WTC11 (cell line): ENCODE measurements around the gene ATP2A2. TPM values are rescaled to one million over a fixed set of nuclear protein-coding genes. Genes with fewer than 3 reads are reported as not detected.

Experiments used
- ATAC-seq: fragments of 200-7000 bp; cut with Tn5 transposase; 2 replicates; pipeline ENCODE4 v1.10.0; 2021; ENCODE audit warnings: mild to moderate bottlenecking, moderate library complexity
- CTCF ChIA-PET: fragments of 300-600 bp; sonication (Branson Sonifier 250); formaldehyde crosslinking; loops from one replicate; lab custom pipeline; 2021; ENCODE audit warnings: antibody characterized with exemption; lab: Charles Lee
- POLR2A ChIA-PET: fragments of 350-600 bp; sonication (Branson Sonifier 250); formaldehyde crosslinking; loops from one replicate; lab custom pipeline; 2021; ENCODE audit warnings: antibody characterized with exemption; lab: Charles Lee
- DNase-seq: peaks from one replicate; pipeline ENCODE4 v3.0.0; 2021; ENCODE audit warnings: low spot score
- H3K27ac Mint-ChIP-seq: 2 replicates; pipeline ENCODE4 v1.8.0; 2021; ENCODE audit warnings: mixed read lengths
- H3K27me3 Mint-ChIP-seq: 2 replicates; pipeline ENCODE4 v1.8.0; 2021; ENCODE audit warnings: low read depth, mild to moderate bottlenecking, moderate library complexity, mixed read lengths
- H3K36me3 Mint-ChIP-seq: 2 replicates; pipeline ENCODE4 v1.8.0; 2021; ENCODE audit warnings: mixed read lengths
- H3K4me1 Mint-ChIP-seq: 2 replicates; pipeline ENCODE4 v1.8.0; 2022; ENCODE audit warnings: mixed read lengths
- H3K4me3 Mint-ChIP-seq: 2 replicates; pipeline ENCODE4 v1.8.0; 2021; ENCODE audit warnings: mild to moderate bottlenecking, moderate library complexity, mixed read lengths
- H3K9me3 Mint-ChIP-seq: 2 replicates; pipeline ENCODE4 v1.8.0; 2021; ENCODE audit warnings: mixed read lengths
- ATF6 ChIP-seq: sonication (generic); formaldehyde crosslinking; IDR thresholded peaks from 2 replicates; pipeline ENCODE4 v1.8.1; 2023; ENCODE audit warnings: mild to moderate bottlenecking, missing genetic modification reagents
- CREM ChIP-seq: sonication (generic); formaldehyde crosslinking; IDR thresholded peaks from 2 replicates; pipeline ENCODE4 v1.8.1; 2022; ENCODE audit warnings: mild to moderate bottlenecking, missing genetic modification reagents, moderate library complexity
- CTCF ChIP-seq: fragments of 200-600 bp; IDR thresholded peaks from 2 replicates; pipeline ENCODE4 v1.8.0; 2022; ENCODE audit warnings: antibody characterized with exemption
- FOXK1 ChIP-seq: sonication (generic); formaldehyde crosslinking; IDR thresholded peaks from 2 replicates; pipeline ENCODE4 v1.8.0; 2022; ENCODE audit warnings: mild to moderate bottlenecking, moderate library complexity, missing genetic modification reagents
- FOXP4 ChIP-seq: sonication (generic); formaldehyde crosslinking; IDR thresholded peaks from 2 replicates; pipeline ENCODE4 v1.8.0; 2022; ENCODE audit warnings: mild to moderate bottlenecking, missing genetic modification reagents
- GRHL2 ChIP-seq: fragments of 250-450 bp; sonication (Bioruptor Pico); IDR thresholded peaks from 2 replicates; pipeline ENCODE4 v1.8.0; 2022; ENCODE audit warnings: mild to moderate bottlenecking, moderate library complexity; ENCODE audit not compliant: insufficient replicate concordance, severe bottlenecking
- JAZF1 ChIP-seq: fragments of 250-450 bp; sonication (Bioruptor Pico); IDR thresholded peaks from 2 replicates; pipeline ENCODE4 v1.9.0; 2021; ENCODE audit warnings: moderate library complexity, mild to moderate bottlenecking, inconsistent platforms
- JUN ChIP-seq: sonication (generic); formaldehyde crosslinking; IDR thresholded peaks from 2 replicates; pipeline ENCODE4 v1.8.0; 2023; ENCODE audit warnings: mild to moderate bottlenecking, missing genetic modification reagents
- NFE2L1 ChIP-seq: sonication (generic); formaldehyde crosslinking; IDR thresholded peaks from 2 replicates; pipeline ENCODE4 v1.8.1; 2023; ENCODE audit warnings: missing genetic modification reagents
- NFYB ChIP-seq: sonication (generic); formaldehyde crosslinking; conservative IDR thresholded peaks from 2 replicates; pipeline ENCODE4 v1.8.0; 2022; ENCODE audit warnings: low read depth, missing genetic modification reagents
- NR1H2 ChIP-seq: sonication (generic); formaldehyde crosslinking; IDR thresholded peaks from 2 replicates; pipeline ENCODE4 v1.9.0; 2021; ENCODE audit warnings: mild to moderate bottlenecking, moderate library complexity, missing genetic modification reagents
- PRRX2 ChIP-seq: fragments of 250-450 bp; sonication (Bioruptor Pico); IDR thresholded peaks from 2 replicates; pipeline ENCODE4 v1.8.0; 2021; ENCODE audit warnings: mild to moderate bottlenecking
- TEAD1 ChIP-seq: sonication (generic); formaldehyde crosslinking; IDR thresholded peaks from 2 replicates; pipeline ENCODE4 v1.8.0; 2022; ENCODE audit warnings: mild to moderate bottlenecking, missing genetic modification reagents
- TEAD4 ChIP-seq: sonication (generic); formaldehyde crosslinking; IDR thresholded peaks from 2 replicates; pipeline ENCODE4 v1.8.0; 2022; ENCODE audit warnings: mild to moderate bottlenecking, missing genetic modification reagents
- ZBTB21 ChIP-seq: sonication (generic); formaldehyde crosslinking; IDR thresholded peaks from 2 replicates; pipeline ENCODE4 v1.8.1; 2023; ENCODE audit warnings: mild to moderate bottlenecking, missing genetic modification reagents, borderline replicate concordance
- ZNF219 ChIP-seq: sonication (generic); formaldehyde crosslinking; IDR thresholded peaks from 2 replicates; pipeline ENCODE4 v1.8.0; 2023; ENCODE audit warnings: missing genetic modification reagents, mild to moderate bottlenecking, borderline replicate concordance
- ZNF232 ChIP-seq: sonication (generic); formaldehyde crosslinking; IDR thresholded peaks from 2 replicates; pipeline ENCODE4 v1.8.0; 2022; ENCODE audit warnings: mild to moderate bottlenecking, missing genetic modification reagents
- ZNF416 ChIP-seq: fragments of 250-450 bp; sonication (Bioruptor Pico); IDR thresholded peaks from 2 replicates; pipeline ENCODE4 v1.9.0; 2021; ENCODE audit warnings: mild to moderate bottlenecking, inconsistent platforms
- ZNF532 ChIP-seq: fragments of 250-450 bp; sonication (Bioruptor Pico); IDR thresholded peaks from 2 replicates; pipeline ENCODE4 v1.9.0; 2021; ENCODE audit warnings: mild to moderate bottlenecking, borderline replicate concordance
- total RNA-seq: library from RNA; stranded (reverse); gene quantifications from 3 replicates; pipeline ENCODE4 v1.2.3, GENCODE V29; 2021
- TF ChIP-seq, protein P1 (sequence below): sonication (generic); formaldehyde crosslinking; IDR thresholded peaks from 2 replicates; pipeline ENCODE4 v1.8.0; 2023; ENCODE audit warnings: mild to moderate bottlenecking, missing genetic modification reagents
- TF ChIP-seq, protein P2 (sequence below): fragments of 250-450 bp; sonication (Bioruptor Pico); IDR thresholded peaks from 2 replicates; pipeline ENCODE4 v1.9.0; 2021; ENCODE audit warnings: mild to moderate bottlenecking

The ATP2A2 gene
- total RNA-seq, 1 experiment from 2014 or later: 239 TPM

DNA sequence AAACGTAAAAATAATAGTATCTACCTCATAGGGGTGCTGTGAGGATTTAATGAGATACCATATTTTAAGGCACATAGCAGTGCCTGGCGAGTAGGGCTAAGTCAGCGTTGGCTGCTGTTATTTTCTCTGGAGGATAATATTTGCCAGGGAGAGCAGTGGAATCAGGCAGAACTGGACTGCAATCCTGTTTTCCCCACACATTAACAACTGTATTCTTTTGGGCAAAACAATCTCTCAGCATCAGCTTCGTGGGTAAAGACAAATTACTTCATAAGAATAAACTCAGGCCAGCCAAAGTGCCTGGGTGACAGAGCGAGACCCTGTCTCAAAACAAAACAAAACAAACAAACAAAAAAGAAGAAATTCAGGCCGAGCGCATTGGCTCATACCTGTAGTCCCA, 29.7 kb upstream of the ATP2A2 start:
- CTCF ChIA-PET: interaction anchor here (0.9 kb wide), 1 partner anchor 152 kb away, joined by 3 read pairs; no protein-coding TSS in a partner anchor
- Mint-ChIP-seq H3K27me3 (no peaks in the 10 kb centered on the region), H3K9me3 (peaks cover 1% of the 10 kb centered on the region; the same call in 1 of the 2 replicates), H3K4me1 (no peaks in the 10 kb centered on the region), H3K36me3 (no peaks in the 10 kb centered on the region), H3K4me3 (no peak overlapping the region), H3K27ac (no peak overlapping the region)
- ATAC-seq (no peak), DNase-seq (no peak)
- TF ChIP-seq ZNF416 (CRISPR knock-in tag) (no peak), NFE2L1 (CRISPR knock-in tag) (no peak), PRRX2 (CRISPR knock-in tag) (no peak), FOXK1 (CRISPR knock-in tag) (no peak), ZBTB21 (no peak), ATF6 (CRISPR knock-in tag) (no peak), NFYB (CRISPR knock-in tag) (no peak), CREM (CRISPR knock-in tag) (no peak), TEAD4 (CRISPR knock-in tag) (no peak), JAZF1 (CRISPR knock-in tag) (no peak), ZNF219 (CRISPR knock-in tag) (no peak), JUN (CRISPR knock-in tag) (no peak), TEAD1 (no peak), CTCF (no peak), NR1H2 (CRISPR knock-in tag) (no peak), GRHL2 (CRISPR knock-in tag) (no peak)
- TF ChIP-seq, protein P1, sequence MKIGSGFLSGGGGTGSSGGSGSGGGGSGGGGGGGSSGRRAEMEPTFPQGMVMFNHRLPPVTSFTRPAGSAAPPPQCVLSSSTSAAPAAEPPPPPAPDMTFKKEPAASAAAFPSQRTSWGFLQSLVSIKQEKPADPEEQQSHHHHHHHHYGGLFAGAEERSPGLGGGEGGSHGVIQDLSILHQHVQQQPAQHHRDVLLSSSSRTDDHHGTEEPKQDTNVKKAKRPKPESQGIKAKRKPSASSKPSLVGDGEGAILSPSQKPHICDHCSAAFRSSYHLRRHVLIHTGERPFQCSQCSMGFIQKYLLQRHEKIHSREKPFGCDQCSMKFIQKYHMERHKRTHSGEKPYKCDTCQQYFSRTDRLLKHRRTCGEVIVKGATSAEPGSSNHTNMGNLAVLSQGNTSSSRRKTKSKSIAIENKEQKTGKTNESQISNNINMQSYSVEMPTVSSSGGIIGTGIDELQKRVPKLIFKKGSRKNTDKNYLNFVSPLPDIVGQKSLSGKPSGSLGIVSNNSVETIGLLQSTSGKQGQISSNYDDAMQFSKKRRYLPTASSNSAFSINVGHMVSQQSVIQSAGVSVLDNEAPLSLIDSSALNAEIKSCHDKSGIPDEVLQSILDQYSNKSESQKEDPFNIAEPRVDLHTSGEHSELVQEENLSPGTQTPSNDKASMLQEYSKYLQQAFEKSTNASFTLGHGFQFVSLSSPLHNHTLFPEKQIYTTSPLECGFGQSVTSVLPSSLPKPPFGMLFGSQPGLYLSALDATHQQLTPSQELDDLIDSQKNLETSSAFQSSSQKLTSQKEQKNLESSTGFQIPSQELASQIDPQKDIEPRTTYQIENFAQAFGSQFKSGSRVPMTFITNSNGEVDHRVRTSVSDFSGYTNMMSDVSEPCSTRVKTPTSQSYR (CRISPR knock-in tag): no peak
- TF ChIP-seq, protein P2, sequence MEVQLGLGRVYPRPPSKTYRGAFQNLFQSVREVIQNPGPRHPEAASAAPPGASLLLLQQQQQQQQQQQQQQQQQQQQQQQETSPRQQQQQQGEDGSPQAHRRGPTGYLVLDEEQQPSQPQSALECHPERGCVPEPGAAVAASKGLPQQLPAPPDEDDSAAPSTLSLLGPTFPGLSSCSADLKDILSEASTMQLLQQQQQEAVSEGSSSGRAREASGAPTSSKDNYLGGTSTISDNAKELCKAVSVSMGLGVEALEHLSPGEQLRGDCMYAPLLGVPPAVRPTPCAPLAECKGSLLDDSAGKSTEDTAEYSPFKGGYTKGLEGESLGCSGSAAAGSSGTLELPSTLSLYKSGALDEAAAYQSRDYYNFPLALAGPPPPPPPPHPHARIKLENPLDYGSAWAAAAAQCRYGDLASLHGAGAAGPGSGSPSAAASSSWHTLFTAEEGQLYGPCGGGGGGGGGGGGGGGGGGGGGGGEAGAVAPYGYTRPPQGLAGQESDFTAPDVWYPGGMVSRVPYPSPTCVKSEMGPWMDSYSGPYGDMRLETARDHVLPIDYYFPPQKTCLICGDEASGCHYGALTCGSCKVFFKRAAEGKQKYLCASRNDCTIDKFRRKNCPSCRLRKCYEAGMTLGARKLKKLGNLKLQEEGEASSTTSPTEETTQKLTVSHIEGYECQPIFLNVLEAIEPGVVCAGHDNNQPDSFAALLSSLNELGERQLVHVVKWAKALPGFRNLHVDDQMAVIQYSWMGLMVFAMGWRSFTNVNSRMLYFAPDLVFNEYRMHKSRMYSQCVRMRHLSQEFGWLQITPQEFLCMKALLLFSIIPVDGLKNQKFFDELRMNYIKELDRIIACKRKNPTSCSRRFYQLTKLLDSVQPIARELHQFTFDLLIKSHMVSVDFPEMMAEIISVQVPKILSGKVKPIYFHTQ (CRISPR knock-in tag): no peak
- POLR2A ChIA-PET: interaction anchor here (0.5 to 0.6 kb wide), 2 partner anchors 22 to 169 kb away, joined by 3 to 4 read pairs; no protein-coding TSS in a partner anchor

DNA sequence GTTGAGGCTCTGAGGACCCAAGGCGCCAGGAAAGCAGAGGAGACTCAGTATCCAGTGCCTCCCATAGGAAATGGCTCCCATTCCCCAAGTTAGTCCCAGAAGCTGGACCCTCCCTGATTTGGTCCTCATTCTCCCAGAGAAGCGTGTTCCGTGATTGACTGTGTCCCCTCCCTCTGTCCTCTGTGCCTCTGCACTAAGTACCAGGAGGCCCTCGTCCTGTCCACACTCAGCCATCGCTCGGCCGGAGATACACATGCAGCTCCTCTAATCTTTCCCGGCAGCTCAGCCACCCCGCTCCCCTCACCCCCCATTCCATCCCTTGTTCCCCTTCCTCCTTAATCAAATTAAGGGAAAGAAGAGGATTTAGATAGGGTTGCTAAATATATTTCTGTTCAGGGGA, 28.3 kb upstream of the ATP2A2 start:
- ChIA-PET POLR2A (no interaction called here), CTCF (no interaction called here)
- H3K9me3 Mint-ChIP-seq: no peaks in the 10 kb centered on the region
- H3K4me1 Mint-ChIP-seq: 0 out of 2 replicates have a peak, but pooled peaks cover 3% of the 10 kb centered on the region
- DNase-seq (no peak), ATAC-seq (no peak)
- no peak overlapping the region for H3K4me3 Mint-ChIP-seq
- H3K36me3 Mint-ChIP-seq: no peaks in the 10 kb centered on the region
- H3K27me3 Mint-ChIP-seq: no peaks in the 10 kb centered on the region
- H3K27ac Mint-ChIP-seq: no peak overlapping the region
- TF ChIP-seq FOXP4 (CRISPR knock-in tag) (no peak), JAZF1 (CRISPR knock-in tag) (no peak), ZNF232 (no peak), ZNF532 (CRISPR knock-in tag) (no peak)
